DMS79 (cell line): ENCODE measurements around the gene NNT.
"Not testable (repeated sequence)": the region's sequence is repeated elsewhere in the genome, so short reads cannot be mapped to it uniquely, and the experiment has no call there.

Experiments
- DNase-seq: peaks from one replicate; lab custom pipeline; 2025; lab: John Stamatoyannopoulos, UW

The NNT gene

DNA sequence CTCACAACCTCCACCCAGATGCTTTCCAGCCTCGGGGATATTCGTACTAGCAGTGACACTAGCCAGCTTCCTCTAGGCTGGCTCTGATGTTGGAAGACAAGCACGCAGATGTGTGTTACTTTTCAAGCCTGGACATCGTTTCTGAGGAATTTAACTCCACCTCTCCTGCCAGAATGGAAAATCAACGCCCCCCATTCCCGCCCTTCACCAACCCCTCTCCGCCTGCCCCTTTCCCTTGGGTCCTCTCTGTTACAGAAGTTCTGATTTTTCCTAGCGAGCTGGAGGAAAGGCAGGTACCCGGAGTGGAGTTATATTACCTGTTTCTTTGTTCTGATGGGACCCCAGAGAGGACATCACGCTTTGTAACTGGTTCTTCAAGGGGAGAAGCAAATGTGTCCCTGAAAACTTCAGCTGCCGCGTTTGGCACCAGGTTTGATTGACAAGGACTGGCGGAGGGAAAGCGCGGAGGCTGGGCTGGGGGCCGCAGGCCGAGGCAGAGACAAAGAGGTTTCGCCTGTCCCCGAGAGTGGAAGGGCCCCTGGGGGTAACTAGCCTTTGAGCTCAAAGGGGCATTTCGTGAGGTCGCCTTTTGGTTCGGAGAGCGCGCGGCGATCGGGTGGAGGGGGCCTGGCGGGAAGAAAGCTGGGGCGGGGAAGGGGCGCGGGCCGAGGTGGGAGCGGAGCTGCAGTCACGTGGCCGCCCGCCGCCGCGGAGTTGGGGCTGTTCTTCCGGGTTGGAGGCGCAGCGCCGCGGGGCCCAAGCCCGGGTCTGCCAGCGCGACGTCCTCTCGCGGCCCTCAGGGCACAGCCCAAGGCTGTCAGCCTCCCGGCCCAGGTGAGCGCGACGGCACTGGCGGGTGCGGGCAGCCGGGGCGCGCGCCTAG, at the start of gene NNT:
NNT (plus strand) TSS at position 720 of the 883 bp plus-strand sequence. CDS start 6,016 bp downstream, outside the sequence.
- peak; percentile 41 for DNase-seq

DNA sequence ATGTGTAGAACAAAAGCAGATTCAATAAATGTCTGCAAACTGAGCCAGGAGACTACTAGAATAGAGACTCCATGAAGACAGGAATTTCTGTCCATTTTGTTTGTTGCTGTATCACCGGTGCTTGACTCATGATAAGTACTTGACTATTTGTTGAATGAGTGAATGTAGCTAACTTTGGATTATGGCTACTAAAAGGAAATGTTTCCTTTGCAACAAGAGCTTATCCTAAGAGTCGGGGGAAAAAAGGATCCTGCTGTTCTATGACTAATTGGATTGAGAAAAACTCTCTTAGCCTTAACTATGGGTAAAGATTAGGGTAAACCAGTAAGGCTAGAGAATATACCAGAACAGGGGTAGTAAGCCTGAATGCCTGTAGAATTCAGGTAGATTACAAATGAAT, 49.6 kb upstream of the NNT start:
- no peak for DNase-seq

DNA sequence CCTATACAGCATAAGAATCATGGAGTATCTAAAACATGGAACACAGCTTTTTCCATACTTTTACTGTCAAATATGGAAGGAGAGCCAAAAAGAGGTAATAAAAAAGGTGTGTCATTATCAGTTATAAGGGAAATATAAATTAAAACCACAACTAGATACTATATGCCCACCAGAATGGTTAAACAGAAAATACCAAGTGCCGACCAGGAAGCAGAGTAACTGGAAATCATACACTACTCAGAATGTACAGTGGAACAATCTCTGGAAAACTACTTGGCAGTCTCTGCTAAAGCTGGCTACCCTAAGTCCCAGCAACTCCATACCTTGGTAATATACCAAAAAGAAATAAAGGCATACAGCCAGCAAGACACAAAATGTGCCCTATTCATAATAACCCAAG, 48.5 kb upstream of the NNT start:
- no peak for DNase-seq

GRCh38 chr5:43555895-43556606, 46.9 kb upstream of the NNT start:
- DNase-seq, result no peak

DNA sequence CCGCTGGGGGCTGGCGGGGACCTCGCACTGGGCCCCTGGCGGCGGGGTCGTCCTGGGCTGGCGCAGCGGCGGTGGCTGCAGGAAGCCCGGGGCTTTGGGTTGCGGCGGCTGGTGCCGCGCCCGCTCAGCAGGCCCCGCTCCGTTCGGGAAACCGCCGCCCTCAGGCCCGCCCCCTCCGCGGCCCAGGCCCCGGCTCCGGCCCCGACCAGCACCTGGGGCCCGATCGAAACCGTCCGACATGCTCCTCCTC, 46.4 kb upstream of the NNT start:
- DNase-seq, result not testable (repeated sequence)

- peak; percentile 32 for DNase-seq
Measured at GRCh38 chr5:43556857-43557542, 46.0 kb upstream of the NNT start, which contains the start of gene PAIP1. Gene PAIP1, minus strand, starts transcription at chr5:43557077. Its CDS starts 231 bp downstream, at chr5:43556846.

DNA sequence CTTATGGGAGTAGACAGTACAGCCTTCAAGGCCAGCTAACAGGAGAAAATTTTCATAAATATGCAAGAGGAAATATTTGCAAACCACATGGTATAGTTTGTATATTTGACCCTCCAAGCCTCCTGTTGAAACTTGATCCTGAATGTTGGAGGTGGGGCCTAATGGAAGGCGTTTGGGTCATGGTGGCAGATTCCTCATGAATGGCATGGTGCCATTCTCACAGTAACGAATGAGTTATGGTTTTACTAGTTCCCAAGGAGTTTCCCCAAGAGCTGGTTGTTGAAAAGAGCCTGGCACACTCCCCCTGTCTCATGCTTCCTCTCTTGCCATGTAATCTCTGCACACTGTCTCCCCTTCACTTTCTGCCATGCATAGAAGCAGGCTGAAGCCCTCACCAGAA, 42.9 kb upstream of the NNT start:
- DNase-seq, result no peak

DNA sequence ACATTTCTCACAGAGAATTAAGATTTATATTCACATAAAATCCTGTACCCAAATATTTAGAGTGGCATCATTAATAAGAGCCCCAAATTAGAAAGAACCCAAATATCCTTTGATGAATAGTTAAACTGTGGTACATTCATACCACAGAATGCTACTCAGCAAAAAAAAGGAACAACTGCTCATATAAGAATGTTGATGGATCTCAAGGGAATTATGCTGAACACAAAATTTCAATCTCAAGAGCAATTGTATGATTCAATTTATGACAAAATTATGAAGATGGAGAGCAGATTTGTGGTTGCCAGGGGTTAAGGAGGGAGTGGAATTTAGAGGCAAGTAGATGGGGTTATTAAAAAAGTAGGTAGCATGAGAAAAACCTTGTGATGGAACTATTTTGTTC, 41.6 kb upstream of the NNT start:
- DNase-seq, result no peak

GRCh38 chr5:43563321-43563720, 39.7 kb upstream of the NNT start:
- no peak for DNase-seq

DNA sequence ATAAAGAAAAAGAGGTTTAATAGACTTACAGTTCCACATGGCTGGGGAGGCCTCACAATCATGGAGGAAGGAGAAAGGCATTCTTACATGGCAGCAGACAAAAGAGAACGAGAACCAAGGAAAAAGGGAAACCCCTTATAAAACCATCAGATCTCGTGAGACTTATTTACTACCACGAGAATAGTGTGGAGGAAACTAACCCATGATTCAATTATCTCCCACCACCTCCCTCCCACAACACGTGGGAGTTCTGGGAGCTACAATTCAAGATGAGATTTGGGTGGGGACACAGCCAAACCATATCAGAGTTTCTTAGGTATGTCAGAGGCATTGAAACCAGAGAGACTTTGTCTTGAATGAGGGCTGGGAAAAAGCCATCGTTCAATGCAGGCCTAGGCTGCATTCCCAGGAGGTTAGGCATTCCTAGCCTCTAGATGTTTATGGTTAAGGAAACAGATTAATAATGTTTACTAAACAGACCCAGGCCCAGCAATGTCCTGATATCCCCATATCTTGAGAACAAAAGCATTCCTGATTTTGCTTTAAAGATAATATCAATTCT, 38.6 kb upstream of the NNT start:
- DNase-seq, result no peak

DNA sequence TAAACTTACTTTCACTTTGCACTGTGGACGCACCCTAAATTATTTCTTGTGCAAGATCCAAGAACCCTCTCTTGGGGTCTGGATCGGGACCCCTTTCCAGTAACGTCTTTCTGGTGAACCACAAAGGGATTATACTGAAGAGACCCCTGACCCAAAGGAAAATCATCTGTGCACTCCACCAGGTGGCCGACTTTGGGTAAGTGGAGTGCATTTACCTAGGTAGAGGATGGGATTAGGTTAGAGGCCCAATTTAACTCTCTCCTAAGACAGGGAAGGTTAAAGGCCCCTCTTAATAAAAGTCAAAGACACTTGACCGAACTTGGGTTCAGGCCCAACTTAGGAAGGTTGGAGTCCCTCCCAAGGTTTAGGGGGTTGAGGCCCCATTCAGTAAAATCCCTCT, 37.9 kb upstream of the NNT start:
- no peak for DNase-seq

DNA sequence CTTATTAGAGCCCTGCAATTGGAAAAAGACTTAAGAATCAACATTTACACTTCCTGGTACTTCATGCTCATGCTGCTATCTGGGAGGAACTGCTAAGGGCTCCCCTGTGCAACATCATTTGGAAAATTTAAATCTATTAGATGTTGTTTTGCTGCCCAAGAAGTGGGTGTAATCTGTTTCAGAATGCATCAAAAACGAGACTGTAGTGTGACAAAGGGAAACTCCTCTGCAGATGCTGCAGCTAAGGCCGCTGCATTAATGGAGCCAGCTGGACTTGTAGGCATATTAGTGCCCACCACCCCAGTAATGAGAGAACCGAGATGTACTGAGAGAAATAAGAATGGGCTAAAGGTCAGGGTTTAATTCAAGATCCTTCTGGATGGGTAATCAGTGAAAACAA, 35.0 kb upstream of the NNT start:
- DNase-seq, result no peak

DNA sequence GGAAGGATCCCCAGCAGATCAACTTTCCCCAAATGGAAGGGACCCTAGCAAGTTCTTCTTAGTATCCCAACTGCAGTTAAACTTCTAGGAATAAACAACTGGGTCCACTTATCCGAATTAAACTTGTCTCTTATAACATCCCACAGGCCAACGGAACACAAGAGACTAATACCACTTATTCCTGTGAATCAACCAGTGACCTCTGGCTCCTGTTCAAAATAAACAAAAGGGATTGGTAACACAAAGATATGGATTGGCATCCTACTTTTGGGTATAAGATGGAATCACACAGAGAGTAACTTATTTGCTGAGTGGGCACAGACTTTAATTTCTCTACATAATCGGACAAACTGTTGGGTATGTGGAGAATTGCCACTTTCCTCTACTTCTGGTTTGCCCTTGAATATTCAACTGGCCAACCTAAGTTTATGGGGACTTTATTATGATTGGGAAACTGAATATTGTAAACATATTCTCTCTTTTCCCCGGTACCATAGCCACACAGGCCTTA, 33.7 kb upstream of the NNT start:
- no peak for DNase-seq

- DNase-seq, result no peak
Measured at GRCh38 chr5:43570450-43571158, 32.4 kb upstream of the NNT start.

DNA sequence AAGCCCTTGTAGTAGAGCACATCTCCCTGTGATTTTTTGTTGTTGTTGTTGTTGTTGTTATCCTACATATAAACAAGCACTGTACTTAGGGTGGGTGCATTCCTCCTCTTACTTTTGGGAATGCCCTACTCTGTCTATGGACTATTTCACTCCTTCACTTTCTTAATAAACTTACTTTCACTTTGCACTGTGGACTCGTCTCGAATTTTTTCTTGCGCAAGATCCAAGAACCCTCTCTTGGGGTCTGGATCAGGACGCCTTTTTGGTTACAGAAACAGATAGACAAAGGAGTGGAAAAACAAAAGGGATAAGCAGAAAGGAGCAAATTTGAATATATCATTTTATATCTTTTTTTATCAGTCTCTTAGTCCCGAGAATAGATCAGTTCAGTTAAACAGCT, 31.7 kb upstream of the NNT start:
- DNase-seq, result no peak

DNA sequence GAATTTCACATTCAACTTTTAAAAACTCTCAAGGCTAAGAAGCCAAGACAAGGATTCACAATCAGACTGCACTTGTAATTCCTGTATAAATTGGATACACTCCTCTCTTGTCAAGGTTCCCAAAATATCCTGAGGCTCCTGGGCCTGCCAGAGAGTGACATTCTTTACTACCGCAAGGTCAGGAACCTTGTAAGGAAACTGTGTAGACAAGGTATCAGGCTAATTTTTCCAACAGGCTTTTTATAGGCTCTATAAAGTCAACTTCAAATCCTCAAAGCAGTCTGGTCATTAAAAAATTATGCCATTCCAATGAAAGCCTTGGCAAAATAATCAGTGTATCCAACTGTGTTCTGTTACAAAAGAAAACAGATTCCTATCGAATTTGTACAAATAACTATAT, 30.6 kb upstream of the NNT start:
- no peak for DNase-seq

GRCh38 chr5:43573058-43573457, 29.9 kb upstream of the NNT start:
- DNase-seq, result no peak

GRCh38 chr5:43580402-43581210, 22.4 kb upstream of the NNT start:
- not testable (repeated sequence) for DNase-seq

DNA sequence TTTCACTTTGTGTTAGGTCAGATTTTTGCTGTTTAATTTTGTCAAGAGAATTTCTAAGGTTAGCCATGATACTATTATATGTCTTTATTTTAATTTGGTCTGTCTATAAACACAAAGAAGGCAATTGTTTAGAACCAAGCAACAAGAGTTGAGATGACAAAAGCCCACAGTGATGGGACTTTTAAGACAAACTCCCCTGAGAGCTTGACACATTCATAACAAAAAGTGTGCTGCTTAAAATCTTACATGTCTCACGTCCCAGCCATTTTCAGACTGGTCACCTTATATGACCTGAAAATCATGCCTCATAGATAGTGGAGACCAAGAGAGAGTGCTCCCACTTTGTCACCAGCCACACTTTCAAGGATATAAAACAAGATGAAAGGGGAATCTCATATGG, 21.6 kb upstream of the NNT start:
- DNase-seq, result no peak

DNA sequence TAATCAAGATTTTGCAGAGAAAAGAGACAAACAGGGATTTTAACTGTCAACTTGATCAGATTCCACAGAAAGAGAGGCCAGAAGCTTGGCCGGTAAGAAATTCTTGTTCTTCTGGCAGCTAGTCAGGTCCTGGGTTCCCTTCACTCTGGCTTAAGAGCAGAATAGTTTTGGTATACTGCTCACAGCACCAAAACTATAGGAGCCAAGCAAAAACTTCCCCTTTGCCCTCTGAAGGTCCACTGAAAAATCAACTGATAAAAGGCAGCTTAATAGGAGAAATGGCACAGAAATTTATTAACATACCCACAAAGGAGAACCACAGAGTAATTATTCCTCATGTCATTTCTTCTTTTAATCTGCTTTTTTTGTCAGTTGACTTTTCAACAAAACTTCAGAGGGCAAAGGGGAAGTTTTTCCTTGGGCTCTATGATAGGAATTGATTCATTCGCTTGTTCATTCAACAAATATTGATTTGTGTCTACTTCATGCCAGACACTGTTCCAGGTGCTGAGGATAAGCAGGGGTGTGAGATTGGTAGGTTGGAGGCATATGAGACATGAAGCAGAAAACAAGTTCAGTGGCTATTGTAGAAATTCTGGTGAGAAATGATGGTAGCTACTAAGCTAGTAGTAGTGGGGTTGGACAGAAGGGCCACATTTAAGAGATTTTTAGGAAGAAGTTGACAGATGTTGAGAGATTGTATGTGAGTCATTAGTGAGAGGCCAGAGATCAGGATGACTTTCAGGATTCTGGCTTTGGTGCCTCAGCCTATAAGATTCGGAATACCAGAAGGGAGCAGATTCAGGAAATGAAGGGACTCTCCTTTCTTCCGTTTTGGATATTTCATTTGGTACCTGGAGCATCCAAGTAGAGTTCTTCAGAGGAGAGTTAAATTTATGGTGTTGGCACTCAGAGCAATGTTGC, 20.6 kb upstream of the NNT start:
- no peak for DNase-seq
